Esophagus squamous epithelium (tissue), 5 donors: ENCODE results near the gene ZNF808. TPM values are rescaled to one million over a fixed set of nuclear protein-coding genes. Genes with fewer than 3 reads are reported as not detected.
"Not testable (repeated sequence)": the region's sequence is repeated elsewhere in the genome, so short reads cannot be mapped to it uniquely, and the experiment has no call there.

Source experiments
- DNase-seq: peaks from one replicate; lab custom pipeline; 2025; lab: John Stamatoyannopoulos, UW
- H3K27ac ChIP-seq, 4 donors: fragments of 200-600 bp; sonication (generic); one replicate each; pipeline ENCODE4 v1.5.1; 2016 to 2019; ENCODE audit warnings: mild to moderate bottlenecking in 1 of 4
- H3K27me3 ChIP-seq, 4 donors: fragments of 200-600 bp; sonication (generic); 1 replicate in 3 of 4; 2 replicates in 1 of 4; pipeline versions ENCODE4 v1.5.1 to v1.6.0; 2017 to 2021; ENCODE audit warnings: antibody characterized with exemption in 1 of 4
- H3K36me3 ChIP-seq, 3 donors: fragments of 200-600 bp; sonication (generic); one replicate each; pipeline ENCODE4 v1.5.1; 2016 to 2019
- H3K4me1 ChIP-seq, 3 donors: fragments of 200-600 bp; sonication (generic); one replicate each; pipeline ENCODE4 v1.5.1; 2017 to 2019
- H3K4me3 ChIP-seq, 4 donors: fragments of 200-600 bp; sonication (generic); 1 replicate in 3 of 4; 2 replicates in 1 of 4; pipeline ENCODE4 v1.5.1; 2016 to 2019; ENCODE audit warnings: mild to moderate bottlenecking in 2 of 4, moderate library complexity in 1 of 4
- H3K9me3 ChIP-seq, 3 donors: fragments of 200-600 bp; sonication (generic); one replicate each; pipeline ENCODE4 v1.5.1; 2016 to 2019
- CTCF ChIP-seq, 6 experiments: fragments of 450-650 bp in 4 of 6; fragments of 200-600 bp in 2 of 6; sonication (generic) in 2 of 6; IDR thresholded peaks; one replicate each; pipeline ENCODE4 v1.5.1; 2016 to 2019; ENCODE audit warnings: antibody characterized with exemption in 6 of 6, mild to moderate bottlenecking in 4 of 6, moderate library complexity in 4 of 6
- POLR2A ChIP-seq, 4 donors: fragments of 450-650 bp; IDR thresholded peaks; one replicate each; pipeline ENCODE4 v1.6.1; 2017; ENCODE audit warnings: antibody characterized with exemption in 4 of 4, mild to moderate bottlenecking in 4 of 4, moderate library complexity in 3 of 4
- WGBS, 2 donors: methylation state at CpG; one replicate each; pipeline ENCODE4 v1.1.5; 2018; 5-methylcytosine and 5-hydroxymethylcytosine counted together
- intact Hi-C: fragments of 100-400 bp; cut with DNase I; formaldehyde crosslinking; loops from one replicate; pipeline ENCODE4 v1.15.0; 2022
- total RNA-seq, 4 donors: library from RNA; depleted of rRNA; stranded (reverse); fragments of >200 nt; gene quantifications; one replicate each; pipeline ENCODE4 v1.1.0, GENCODE V29; 2016
- donor health status: DM: yes; HTN: yes; CAD: no.

ZNF808 gene
- total RNA-seq, 4 donors from 2014 or later, result 6.7 to 17.0 (median 7.6) TPM

GRCh38 chr19:52518646-52519045, 8.8 kb upstream of the ZNF808 start:
- Histone ChIP-seq H3K4me3 (no peak overlapping the region), H3K27ac (no peak overlapping the region), H3K9me3 (peaks cover 0 to 44% (median 6%) of the 10 kb centered on the region in 3 donors), H3K36me3 (no peaks in the 10 kb centered on the region), H3K27me3 (no peaks in the 10 kb centered on the region), H3K4me1 (no peaks in the 10 kb centered on the region)
- WGBS, 2 donors, result 24 to 31% methylated on average over 2 of the region's 2 CpGs
- intact Hi-C loops, result no loop called here
- no peak for DNase-seq
- TF ChIP-seq CTCF (IDR thresholded peaks at IDR 0.05), result no peak
- no peak for TF ChIP-seq POLR2A (IDR thresholded peaks at IDR 0.05)

DNA sequence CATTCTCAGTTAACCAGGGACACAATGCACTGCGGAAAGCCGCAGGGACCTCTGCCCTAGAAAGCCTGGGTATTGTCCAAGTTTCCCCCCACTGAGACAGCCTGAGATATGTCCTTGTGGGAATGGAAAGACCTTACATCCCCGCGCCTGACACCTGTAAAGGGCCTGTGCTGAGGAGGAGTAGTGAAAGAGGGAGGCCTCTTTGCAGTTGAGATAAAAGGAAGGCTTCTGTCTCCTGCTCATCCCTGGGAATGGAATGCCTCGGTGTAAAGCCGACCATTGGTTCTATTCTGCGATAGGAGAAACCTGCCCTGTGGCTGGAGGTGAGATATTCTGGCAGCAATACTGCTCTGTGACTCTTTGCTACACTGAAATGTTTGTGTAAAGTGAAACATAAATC, 8.3 kb upstream of the ZNF808 start:
- intact Hi-C loops, H3K27ac ChIP-seq, H3K27me3 ChIP-seq, DNase-seq, H3K4me1 ChIP-seq, H3K4me3 ChIP-seq, H3K36me3 ChIP-seq: not testable (repeated sequence)
- H3K9me3 ChIP-seq, result peaks cover 0 to 38% (median 6%) of the 10 kb centered on the region in 3 donors
- 35 to 54% methylated on average over 4 to 7 of the region's 7 CpGs for WGBS, 2 donors

DNA sequence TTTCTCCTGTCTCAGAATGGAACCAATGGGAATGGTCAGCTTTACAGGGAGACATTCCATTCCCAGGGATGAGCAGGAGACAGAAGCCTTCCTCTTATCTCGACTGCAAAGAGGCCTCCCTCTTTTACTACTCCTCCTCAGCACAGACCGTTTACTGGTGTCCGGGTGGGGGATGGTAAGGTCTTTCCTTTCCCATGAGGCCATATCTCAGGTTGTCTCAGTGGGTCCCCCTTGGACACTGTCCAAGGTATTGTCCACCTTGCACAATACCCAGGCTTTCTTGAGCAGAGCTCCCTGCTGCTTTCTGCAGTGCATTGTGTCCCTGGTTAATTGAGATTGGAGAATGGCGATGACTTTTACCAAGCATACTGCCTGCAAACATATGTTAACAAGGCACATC, 7.5 kb upstream of the ZNF808 start:
- DNase-seq, result no peak
- 56 to 60% methylated on average over 3 to 4 of the region's 4 CpGs for WGBS, 2 donors

GRCh38 chr19:52522551-52522950, 4.9 kb upstream of the ZNF808 start:
- H3K27me3 ChIP-seq, result no peaks in the 10 kb centered on the region
- H3K4me3 ChIP-seq, result no peak overlapping the region
- intact Hi-C loops, result no loop called here
- WGBS, 2 donors, result 77 to 88% methylated on average over 9 to 12 of the region's 14 CpGs
- H3K9me3 ChIP-seq, result peaks cover 0 to 7% (median 0%) of the 10 kb centered on the region in 3 donors
- no peaks in the 10 kb centered on the region for H3K36me3 ChIP-seq
- H3K27ac ChIP-seq, result no peak overlapping the region
- no peak for TF ChIP-seq POLR2A (IDR thresholded peaks at IDR 0.05)
- no peak for TF ChIP-seq CTCF (IDR thresholded peaks at IDR 0.05)
- H3K4me1 ChIP-seq, result peaks cover 0 to 10% (median 0%) of the 10 kb centered on the region in 3 donors
- DNase-seq, result no peak

More for the DNA sequence above, 7.5 kb upstream of the ZNF808 start:
- no peak overlapping the region for H3K4me3 ChIP-seq
- H3K27ac ChIP-seq, result no peak overlapping the region
- peaks cover 0 to 30% (median 4%) of the 10 kb centered on the region in 3 donors for H3K9me3 ChIP-seq
- no peaks in the 10 kb centered on the region for H3K27me3 ChIP-seq
- H3K4me1 ChIP-seq, result no peaks in the 10 kb centered on the region
- intact Hi-C loops, result no loop called here
- TF ChIP-seq POLR2A (IDR thresholded peaks at IDR 0.05), result no peak
- no peak for TF ChIP-seq CTCF (IDR thresholded peaks at IDR 0.05)
- H3K36me3 ChIP-seq, result no peaks in the 10 kb centered on the region

DNA sequence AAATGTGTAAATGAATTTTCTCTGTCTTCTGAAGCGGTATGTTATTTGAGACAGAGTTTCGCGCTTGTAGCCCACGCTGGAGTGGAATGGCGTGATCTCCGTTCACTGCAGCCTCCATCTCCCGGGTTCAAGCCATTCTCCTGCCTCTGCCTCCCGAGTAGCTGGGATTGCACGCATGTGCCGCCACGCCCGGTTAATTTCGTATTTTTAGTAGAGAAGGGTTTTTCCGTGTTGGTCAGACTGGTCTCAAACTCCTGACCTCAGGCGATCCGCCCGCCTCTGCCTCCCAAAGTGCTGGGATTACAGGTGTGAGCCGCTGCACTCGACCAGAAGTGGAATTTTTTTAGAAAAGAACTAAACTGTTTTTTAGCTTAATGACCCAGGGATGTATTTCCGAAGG, 3.4 kb upstream of the ZNF808 start:
- Histone ChIP-seq H3K4me3 (no peak overlapping the region), H3K27ac (no peak overlapping the region), H3K27me3 (no peaks in the 10 kb centered on the region), H3K9me3 (peaks cover 0 to 7% (median 0%) of the 10 kb centered on the region in 3 donors), H3K4me1 (peaks cover 0 to 22% (median 7%) of the 10 kb centered on the region in 3 donors), H3K36me3 (no peaks in the 10 kb centered on the region)
- no peak for TF ChIP-seq POLR2A (IDR thresholded peaks at IDR 0.05)
- no peak for TF ChIP-seq CTCF (IDR thresholded peaks at IDR 0.05)
- intact Hi-C loops, result no loop called here
- DNase-seq, result no peak
- 86 to 91% methylated on average over 17 to 20 of the region's 20 CpGs for WGBS, 2 donors

- no peak for TF ChIP-seq CTCF (IDR thresholded peaks at IDR 0.05)
- no peak for TF ChIP-seq POLR2A (IDR thresholded peaks at IDR 0.05)
- DNase-seq, result no peak
- Histone ChIP-seq H3K27me3 (no peaks in the 10 kb centered on the region), H3K27ac (peak overlapping the region; percentile 92 to 94 (median 94)), H3K9me3 (no peaks in the 10 kb centered on the region), H3K4me1 (peaks cover 0 to 23% (median 7%) of the 10 kb centered on the region in 3 donors), H3K36me3 (peaks cover 0 to 7% (median 0%) of the 10 kb centered on the region in 3 donors), H3K4me3 (peak overlapping the region; percentile 73 to 89 (median 76))
- intact Hi-C loops, result no loop called here
- WGBS, 2 donors, result 0 to 1% methylated on average over 11 to 15 of the region's 25 CpGs
Measured at GRCh38 chr19:52527956-52528351, 486 bp downstream of the ZNF808 start.
